Fibroblast of gingiva (primary cell): ENCODE measurements around the gene GGNBP2.
"Not testable (repeated sequence)": the region's sequence is repeated elsewhere in the genome, so short reads cannot be mapped to it uniquely, and the experiment has no call there.

ENCODE experiments used
- DNase-seq: peaks from one replicate; pipeline ENCODE4 v3.0.0-alpha.2; 2011; ENCODE audit warnings: low read depth

GGNBP2 gene

DNA sequence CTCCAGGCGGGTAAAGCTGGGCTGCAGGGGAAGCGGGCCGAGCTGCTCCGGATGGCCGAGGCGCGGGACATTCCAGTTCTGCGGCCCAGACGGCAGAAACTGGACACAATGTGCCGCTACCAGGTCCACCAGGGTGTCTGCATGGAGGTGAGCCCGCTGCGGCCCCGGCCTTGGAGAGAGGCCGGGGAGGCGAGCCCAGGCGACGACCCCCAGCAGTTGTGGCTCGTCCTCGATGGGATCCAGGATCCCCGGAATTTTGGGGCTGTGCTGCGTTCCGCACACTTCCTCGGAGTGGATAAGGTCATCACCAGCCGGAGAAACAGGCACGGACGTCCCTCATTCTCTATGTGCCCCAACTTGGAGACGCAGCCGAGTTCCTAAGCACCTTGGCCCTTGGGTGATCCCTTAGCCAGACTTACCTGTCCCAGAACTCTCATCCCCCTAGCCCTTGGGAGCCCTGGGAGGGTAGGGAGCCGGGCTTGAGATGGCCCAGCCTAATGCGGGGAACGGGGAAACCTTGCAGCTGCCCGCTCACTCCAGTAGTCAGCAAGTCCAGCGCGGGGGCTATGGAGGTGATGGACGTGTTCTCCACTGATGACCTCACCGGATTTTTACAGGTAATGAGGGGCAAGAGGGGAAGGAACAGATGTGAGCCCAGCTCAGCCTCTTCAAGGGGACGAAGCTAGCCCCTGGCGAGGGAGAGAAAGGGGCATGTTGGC lies 57.5 kb downstream of the GGNBP2 start:
- DNase-seq, result no peak

DNA sequence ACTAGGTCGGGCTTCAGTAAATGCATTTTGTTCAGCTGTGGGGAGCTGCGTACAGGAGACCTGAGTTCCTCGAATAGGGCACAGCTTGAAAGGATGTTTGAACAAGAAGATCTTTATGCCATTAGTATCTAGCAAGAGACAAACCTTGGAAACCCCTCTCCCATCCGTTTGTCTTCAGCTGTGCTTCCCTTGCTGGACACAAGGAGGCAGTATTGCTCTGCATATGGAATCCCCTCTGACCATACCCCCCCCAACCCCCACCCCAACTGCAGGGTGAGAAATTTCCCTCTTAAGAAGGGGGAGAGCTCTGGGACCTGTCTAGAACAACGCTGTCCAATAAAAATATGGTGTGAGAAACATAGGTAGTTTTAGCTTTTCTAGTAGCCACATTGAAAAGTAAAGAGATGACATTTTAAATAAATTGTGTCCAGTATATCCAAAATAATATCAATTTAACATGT lies 58.2 kb downstream of the GGNBP2 start:
- DNase-seq, result peak; percentile 46

DNA sequence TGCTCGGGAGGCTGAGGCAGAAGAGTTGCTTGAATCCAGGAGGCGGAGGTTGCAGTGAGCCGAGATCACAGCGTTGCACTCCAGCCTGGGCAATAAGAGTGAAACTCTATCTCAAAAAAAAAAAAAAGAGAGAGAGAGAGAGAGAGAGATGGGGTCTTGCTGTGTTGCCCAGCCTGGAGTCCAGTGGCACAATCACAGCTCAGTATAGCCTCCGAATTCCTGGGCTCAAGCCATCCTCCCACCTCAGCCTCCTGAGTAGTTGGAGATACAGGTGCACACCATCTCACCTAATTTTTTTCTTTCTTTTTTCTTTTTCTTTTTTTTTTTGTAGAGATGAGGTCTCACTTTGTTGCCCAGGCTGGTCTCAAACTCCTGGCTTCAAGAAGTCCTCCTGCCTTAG lies 60.3 kb downstream of the GGNBP2 start:
- DNase-seq, result not testable (repeated sequence)

DNA sequence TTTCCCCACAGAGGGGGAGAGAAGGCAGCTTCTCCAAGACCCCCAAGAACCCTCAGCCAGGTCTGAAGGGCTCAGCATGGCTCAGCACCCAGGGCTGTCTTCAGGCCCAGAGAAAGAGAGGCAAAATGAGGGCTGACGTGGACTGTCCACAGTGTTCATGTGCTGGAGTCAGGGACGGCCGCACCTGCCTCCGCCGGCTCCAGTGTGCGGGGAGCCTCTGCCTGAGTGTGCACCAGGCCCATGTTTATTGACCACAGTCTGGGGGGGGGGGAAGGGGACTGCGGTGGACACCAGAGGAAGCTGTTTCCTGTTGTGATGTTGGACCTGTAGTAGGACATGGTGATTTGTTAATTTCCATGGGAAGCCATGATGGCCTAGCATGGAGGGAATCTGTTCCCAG lies 63.6 kb downstream of the GGNBP2 start:
- no peak for DNase-seq

DNA sequence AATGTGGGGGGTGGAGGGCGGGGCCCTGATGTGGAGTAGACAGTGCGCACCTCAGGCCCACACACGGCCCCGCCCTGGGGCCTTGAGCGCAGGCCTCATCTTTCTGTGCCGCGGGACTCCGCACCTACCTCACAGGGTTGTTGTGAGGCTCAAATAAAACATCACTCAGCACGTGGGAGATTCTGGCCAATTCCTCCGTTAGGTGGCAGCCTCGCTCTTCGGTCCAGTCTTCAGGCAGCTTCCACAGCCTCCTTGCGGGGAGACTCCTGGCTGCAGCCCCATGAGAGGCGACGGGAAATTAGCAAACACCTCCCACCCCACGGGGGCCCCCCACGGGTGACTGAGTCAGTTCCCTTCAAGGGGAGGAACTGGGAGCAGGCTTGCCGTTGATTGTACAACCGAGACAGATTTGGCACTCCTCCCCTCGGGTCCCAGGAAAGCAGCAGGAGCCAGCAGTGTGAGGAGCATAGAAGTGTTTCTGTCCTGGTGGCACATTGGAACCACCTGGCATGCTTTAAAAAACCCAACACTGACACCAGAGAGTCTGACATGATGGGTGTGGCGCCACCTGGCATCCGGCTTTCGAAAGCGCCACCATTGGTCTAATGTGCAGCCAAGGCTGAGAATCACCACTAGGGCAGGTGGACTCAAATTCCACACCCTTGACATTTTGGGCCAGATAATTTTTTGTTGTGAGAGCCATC lies 64.2 kb downstream of the GGNBP2 start:
- DNase-seq, result peak; percentile 56

DNA sequence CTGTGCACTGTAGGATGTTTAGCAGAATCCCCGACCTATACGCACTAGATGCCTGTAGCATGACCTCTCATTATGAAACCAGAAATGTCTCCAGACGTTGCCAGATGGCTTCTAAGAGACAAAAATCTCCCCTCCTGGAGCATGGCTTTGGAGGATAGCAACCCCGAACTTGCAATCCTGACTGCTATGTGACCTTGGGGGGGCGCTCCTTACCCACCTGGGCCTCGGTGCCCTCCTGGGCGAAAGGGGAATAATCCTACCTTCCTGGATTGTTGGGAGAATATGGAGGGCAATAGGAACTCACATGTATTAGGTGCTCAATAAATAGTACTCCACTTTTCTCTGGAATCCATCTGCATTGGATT lies 64.8 kb downstream of the GGNBP2 start:
- no peak for DNase-seq

DNA sequence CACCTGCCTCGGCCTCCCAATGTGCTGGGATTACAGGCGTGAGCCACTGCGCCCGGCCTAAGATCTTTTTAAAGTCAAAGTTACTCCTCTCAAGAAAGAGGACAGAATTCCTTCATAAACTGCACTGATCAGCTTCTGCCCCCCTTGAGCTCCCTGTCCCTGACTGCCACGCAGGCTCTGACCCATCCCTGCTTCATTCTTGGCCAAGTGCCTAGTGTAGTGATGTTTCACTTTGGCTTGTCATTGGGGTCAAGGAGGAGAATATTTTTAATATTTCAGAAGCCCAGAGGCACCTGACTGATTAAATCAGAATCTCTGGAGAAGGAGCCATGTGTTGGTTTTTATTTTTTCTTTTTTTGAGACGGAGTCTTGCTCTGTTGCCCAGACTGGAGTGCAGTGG lies 65.8 kb downstream of the GGNBP2 start:
- no peak for DNase-seq

DNA sequence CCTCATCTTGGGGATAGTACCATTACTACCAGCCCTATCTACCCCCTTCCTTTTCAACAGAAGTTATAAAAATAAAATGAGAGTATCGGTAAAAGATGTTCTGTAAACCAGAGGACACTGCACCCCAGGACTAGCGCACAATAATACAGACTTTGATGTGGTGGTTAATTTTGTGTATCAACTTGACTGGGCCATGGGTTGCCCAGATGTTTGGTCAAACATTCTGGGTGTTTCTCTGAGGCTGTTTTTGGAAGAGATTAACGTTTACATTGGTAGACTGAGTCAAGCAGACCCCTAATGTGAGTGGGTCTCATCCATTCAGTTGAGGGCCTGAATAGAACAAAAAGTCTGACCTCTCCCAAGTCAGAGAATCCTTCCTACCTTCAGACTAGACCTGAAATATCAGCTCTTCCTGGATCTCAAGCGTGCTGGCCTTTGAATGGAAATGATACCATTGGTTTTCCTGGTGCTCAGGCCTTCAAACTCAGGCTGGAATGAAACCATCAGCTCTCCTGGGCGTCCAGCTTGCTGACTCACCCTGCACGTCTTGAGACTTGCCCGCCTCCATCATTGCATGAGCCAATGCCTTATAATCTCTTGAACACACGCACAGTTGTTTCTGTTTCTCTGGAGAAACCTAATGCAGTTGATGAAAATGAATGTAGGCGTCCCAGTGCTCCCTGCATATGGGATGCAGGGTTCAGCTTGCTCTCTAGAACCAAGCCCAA lies 66.8 kb downstream of the GGNBP2 start:
- DNase-seq, result peak; percentile 71

DNA sequence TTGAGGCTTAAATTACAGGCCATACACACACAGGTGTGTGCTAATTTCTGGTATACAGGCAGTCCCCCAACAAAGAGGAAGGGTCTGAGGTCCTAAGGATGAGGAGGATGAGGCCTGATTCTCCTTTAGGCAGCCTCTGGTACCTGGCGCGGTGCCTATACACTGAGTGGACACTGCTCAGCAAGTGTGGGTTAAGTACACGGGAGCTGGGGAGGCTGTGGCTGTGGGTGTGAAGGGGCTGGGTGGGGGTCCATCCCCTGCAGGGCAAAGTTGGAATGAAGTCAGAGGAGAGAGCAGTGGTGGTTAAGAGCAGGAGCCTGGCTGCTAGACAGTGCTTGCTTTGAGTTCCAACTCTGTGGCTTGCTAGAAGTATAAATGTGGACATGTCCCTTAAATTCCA lies 67.6 kb downstream of the GGNBP2 start:
- no peak for DNase-seq

DNA sequence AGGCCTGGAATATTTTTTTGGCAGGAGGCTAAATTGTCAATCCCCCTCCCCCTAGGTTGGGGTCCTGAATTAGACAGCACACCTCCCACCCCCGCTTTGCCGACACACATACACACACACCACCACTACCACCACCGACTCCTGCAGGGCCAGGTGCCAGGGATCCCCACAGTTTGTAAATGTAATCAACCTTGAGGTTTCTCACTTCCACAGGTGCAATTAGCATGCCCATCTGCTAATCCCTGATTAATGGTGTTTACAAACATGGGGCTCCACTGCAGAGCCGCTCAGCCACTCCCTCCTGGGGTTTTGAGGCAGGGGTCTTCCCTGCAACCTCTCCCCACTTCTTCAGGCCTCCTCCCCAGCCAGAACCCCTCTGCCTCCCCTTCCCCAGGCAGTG lies 68.4 kb downstream of the GGNBP2 start:
- no peak for DNase-seq

DNA sequence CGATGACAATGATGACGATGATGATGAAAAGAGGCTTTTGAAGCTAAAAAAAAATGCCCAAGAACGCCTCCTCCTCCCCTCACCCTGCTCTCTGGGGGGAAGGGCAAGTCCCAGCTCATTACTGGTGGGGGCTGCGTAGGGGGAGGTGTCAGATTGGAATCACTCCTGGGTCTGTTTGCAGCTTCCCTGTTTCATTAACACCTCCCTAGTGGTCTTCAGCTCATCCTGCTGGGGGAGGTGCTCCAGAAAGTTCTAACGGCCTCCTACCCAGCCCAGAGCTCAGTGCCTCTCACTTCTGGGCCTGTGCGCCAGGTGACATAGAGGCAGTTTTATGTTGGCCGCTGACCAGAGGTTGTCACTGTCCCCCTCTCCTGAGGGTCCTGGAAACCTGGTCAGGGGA lies 69.4 kb downstream of the GGNBP2 start:
- DNase-seq, result no peak

DNA sequence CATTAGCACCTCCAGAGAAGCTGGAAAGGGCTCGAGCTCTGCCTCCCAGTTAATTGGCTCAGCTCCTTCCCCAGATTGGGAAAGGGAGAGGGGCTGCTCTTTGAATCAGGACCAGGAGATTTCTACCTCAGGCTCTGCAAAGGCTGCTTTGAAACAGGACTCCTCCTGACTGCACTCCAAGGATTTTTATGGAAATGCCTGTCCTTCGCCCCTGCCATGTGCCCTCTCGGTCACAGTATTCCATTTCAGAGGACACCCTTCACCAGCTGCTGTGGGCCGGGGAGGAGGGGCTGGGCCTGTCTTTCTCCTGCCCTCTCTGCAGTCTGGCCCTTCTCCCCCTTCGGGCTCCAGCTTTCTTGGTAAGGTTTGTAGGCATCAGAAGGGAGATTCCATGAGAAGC lies 70.2 kb downstream of the GGNBP2 start:
- no peak for DNase-seq

DNA sequence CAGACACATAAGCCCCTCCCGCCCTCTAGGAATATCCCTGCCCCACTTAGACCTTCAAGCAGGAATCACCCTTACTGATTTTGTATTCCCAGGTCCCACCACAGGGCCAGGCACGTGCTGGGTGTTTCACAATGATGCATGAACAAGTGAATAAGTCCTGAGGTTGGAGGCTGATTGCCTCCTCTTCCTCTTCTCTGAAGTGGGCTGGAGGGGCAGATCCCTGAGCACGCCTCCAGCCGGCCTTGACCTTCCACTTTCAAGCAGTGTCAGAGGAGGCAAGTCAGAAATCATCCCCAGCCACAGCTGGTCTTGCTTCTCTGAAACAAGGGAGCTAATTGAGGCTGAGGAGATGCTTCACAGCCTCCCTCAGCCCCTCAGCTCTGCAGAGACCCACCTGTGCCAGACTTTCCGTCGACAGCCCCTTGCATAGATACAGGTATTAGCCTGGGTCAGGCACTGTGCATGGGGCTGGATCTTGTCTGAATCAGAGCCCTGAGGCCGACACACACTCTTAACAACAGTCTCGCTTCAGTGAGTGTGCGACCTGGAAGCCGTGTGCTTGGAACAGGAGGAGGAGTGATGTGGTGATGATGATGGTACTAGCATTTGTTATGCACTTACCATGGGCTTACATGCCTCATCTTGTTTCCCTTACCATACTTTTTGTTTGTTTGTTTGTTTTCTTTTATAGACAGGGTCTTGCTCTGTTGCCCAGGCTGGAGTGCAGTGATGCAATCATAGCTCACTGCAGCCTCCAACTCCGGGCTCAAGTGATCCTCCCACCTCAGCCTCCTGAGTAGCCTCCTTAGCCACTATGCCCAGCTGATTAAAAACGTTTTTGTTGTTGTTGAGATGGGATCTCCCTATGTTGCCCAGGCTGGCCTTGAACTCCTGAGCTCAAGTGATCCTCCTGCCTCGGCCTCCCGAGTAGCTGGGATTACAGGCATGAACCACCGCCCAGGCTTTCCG lies 71.6 kb downstream of the GGNBP2 start:
- DNase-seq, result no peak

DNA sequence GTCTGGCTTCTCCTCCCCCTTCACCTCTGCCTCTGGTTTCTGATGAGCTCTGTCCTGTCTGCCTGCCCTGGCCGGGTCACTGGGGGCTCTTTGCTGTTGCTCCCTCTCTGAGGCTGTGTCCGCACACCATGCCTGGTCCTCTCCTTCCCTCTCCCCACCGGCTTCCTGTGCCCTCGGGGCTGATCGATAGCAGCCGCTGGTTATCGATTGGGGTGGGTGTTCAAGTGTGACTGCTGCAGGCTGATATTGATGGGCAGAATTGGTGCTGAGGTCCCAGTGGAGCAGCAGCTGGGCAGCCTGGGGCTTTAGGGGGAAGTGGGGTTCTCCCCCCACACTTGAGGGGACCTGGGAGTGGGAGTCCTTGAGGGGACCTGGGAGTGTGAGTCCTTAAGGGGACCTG lies 73.1 kb downstream of the GGNBP2 start:
- DNase-seq, result no peak

DNA sequence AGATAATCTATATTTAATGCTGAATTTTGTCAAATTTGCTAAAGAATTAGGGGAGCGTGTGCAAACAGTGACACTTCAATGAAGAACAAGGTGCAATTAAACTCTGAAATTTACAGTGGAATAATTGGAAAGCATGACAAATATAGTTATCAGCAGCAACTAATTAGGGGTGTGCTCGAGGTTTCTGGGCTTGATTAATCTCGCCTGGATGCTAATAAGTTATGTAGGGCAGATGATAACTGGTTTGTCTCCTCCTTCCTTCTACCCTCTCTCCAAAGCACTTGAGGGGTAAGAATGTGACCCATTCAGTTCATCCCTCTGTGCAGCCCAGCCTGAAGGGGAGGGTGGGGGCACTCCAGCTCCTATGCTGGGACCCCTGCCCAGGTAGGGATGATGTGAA lies 78.6 kb downstream of the GGNBP2 start:
- no peak for DNase-seq

DNA sequence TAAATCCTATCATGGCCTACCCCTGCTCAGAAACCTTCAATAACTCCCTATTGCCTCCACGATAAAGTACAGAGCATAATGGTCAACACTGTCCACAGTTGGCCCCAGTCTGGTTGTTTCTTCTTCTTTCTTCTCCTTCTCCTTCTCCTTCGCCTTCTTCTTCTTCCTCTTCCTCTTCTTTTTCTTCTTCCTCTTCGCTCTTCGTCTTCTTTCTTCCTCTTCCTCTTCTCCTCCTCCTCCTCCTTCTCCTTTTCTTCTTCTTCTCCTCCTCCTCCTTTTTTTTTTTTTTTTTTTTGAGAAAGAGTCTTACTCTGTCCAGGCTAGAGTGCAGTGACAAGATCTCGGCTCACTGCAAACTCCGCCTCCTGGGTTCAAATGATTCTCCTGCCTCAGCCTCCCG lies 80.5 kb downstream of the GGNBP2 start:
- DNase-seq, result no peak

DNA sequence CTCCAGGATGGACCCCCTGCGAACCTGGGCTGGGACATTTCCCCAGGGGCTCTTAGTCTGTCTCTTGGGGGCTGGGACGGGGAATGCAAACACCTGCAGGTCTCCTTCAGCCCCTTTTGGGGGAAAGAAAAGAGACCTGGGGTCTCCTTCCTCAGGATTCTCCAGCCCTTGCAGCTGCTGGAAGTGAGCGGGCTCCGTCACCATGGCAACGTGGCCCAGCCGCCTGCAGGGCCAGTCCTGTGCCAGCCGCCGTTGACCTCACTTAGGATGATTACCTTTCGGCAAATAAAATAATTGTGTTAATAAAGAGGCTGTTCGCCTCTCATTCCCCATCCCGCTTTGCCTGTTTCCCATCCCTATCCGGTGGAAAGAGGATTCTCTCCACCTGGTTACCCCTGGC lies 82.4 kb downstream of the GGNBP2 start:
- no peak for DNase-seq

DNA sequence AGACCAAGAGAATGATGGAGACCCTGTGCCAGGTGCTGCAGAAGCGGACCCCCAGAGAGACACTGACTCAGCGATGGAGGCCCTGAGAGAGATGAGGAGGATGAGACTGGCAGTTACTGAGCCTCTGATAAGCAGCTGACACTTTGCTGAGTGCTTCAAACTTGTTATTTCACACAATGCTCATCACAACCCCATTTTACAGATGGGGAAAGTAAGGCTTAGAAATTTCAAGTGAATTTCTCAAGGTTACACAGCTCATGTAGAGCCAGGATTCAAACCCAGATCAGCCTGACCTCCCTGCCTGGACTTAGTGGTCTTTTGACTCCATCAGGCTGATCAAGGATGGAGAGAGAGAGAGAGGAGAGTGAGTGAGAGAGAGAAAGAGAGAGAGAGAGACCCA lies 83.9 kb downstream of the GGNBP2 start:
- no peak for DNase-seq

DNA sequence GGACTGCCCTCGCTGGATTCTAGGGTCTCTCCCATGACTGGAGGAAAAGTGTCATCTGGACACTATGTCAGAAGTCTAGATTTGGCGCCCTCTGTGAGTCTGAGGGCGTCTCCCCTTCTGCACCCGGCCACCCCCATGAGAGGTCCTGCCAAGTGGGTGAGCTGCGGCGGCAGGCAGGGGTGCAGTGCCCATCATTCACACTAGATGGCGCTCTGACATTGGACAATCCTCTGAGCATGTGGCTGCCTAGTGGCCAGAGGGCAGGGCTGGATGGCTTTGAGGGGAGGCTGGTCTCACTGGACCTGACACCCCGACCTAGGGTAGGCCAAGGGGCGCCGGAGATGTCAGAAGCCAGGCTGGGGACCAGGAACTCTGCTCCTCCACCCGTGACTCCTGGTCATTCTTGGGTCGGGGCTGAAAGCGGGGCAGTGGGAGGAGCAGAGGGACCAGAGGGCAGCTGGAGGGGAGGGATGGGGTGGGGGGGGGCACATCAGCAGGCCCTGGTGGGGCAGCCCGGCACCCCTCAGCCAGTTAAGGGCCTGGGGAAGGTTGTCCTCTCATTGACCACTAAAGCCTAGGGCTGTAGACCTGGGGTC lies 84.6 kb downstream of the GGNBP2 start:
- peak; percentile 46 for DNase-seq

DNA sequence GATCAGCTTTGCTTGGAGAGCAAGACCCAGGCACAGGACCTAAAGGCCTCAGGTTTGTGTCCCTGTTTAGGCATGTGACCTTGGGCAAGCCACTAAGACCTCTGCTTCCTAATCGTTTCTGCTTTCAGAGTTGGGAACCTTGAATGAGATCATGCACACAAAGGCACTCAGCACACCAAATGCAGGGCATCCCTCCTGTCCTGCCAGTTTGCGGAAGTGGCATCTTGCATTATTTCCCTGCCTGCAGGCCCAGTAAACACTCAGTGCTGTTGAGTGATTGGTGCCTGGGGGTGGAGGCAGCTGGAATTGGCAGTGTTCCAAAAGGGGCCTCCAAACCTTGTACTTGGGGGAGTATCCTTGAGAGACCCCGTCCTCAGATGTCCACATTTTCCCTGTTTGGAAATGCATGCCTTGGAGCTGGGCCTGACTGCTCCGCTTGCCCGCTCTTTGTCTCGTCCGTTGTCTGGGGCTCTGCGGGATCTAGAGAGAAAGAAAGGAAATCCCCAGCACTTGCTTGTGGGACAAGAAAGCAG lies 85.3 kb downstream of the GGNBP2 start:
- DNase-seq, result no peak

DNA sequence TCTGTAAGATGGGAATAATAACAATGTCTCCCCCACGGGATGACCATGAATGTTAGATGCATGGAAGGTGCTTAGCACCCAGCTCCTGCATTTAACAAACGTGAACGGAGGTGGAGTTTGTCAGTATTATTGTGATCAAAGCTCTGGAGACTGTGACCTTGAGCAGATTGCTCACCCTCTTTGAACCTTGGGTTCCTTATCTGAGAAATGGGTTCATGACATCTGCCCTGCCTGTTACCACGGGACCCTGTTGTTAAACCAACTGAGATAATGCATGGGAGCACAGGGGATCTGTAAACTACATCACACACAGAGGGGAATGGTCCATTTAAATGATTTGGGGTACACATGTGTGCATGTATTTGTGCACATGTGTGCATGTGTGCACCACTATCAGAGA lies 86.3 kb downstream of the GGNBP2 start:
- DNase-seq, result no peak
